Measurements from ENCODE around the gene XIAP.

DNA sequence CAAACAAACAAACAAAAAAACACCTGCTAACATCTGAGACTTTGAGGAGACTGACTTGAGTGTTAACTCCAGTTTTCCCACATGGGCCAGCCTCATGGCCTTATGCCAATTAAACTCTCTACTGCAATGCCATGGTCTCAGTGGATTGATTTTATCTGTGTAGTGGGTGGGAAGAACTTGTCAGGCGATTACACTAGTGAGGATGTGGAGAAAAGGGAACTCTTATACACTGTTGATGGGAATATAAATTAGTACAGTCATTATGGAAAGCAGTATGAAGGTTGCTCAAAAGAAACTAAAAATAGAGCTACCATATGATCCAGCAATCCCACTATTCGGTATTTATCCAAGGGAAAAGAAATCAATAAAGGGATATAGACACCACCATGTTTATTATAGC, 12.8 kb upstream of the XIAP start:
- TF ChIP-seq CTCF (IDR thresholded peaks at IDR 0.05; ENCODE audit: insufficient read depth, low read length) (no peak), GABPA (IDR thresholded peaks at IDR 0.05; ENCODE audit: low read depth) (no peak), POLR2AphosphoS5 (IDR thresholded peaks at IDR 0.05; ENCODE audit: low read depth) (no peak), REST (IDR thresholded peaks at IDR 0.05; ENCODE audit: insufficient replicate concordance, low read depth) (no peak), SPI1 (IDR thresholded peaks at IDR 0.05; ENCODE audit: borderline replicate concordance, low read depth) (no peak)
